Caki2 (cell line): ENCODE data around the gene TMEM175. TPM values are rescaled to one million over a fixed set of nuclear protein-coding genes. Genes with fewer than 3 reads are reported as not detected.

ENCODE experiments used
- DNase-seq: peaks from one replicate; pipeline ENCODE4 v3.0.0-alpha.2; 2015; ENCODE audit warnings: low read depth
- in situ Hi-C: cut with HindIII; loops from 2 replicates; pipeline ENCODE4 v1.10.0; 2016; ENCODE audit warnings: low sequenced_read_pairs, low pct_unique_long_range_greater_than_20kb, mixed read lengths
- total RNA-seq: library from RNA; depleted of rRNA; stranded (reverse); fragments of >200 nt; shearing (Covaris generic); gene quantifications from 2 replicates; pipeline ENCODE4 v1.2.3, GENCODE V29; 2014; ENCODE audit warnings: low replicate concordance; rRNA removed

The TMEM175 gene
- 5.6 and 11.1 TPM in 2 replicates for total RNA-seq

- peak; percentile 91 for DNase-seq
These were observed at the start of gene TMEM175, which contains the start of gene GAK for GRCh38 chr4:931960-932712. Gene TMEM175 (plus strand): TSS chr4:932460. CDS start chr4:947740, 15,280 bp downstream. Gene GAK (minus strand): TSS chr4:932316. CDS start chr4:932187, 129 bp downstream.

GRCh38 chr4:882646-883045 is 49.6 kb upstream of the TMEM175 start:
- in situ Hi-C loops: no loop called here
- DNase-seq: no peak

More at GRCh38 chr4:931960-932712, at the start of gene TMEM175, which contains the start of gene GAK:
- in situ Hi-C loops: no loop called here

GRCh38 chr4:883377-884095 is 48.7 kb upstream of the TMEM175 start:
- in situ Hi-C loops: no loop called here
- no peak for DNase-seq

GRCh38 chr4:884259-884658 is 48.0 kb upstream of the TMEM175 start:
- in situ Hi-C loops: no loop called here
- DNase-seq: no peak

- in situ Hi-C loops: no loop called here
- DNase-seq: no peak
These were observed 47.4 kb upstream of the TMEM175 start for GRCh38 chr4:884896-885295.

GRCh38 chr4:885353-885752 is 46.9 kb upstream of the TMEM175 start:
- no peak for DNase-seq
- in situ Hi-C loops: no loop called here

GRCh38 chr4:886244-886643 is 46.0 kb upstream of the TMEM175 start:
- in situ Hi-C loops: no loop called here
- no peak for DNase-seq

- DNase-seq: no peak
- in situ Hi-C loops: no loop called here
These were observed 45.1 kb upstream of the TMEM175 start for GRCh38 chr4:887034-887763.

- in situ Hi-C loops: no loop called here
- no peak for DNase-seq
These were observed 44.2 kb upstream of the TMEM175 start for GRCh38 chr4:888029-888428.

GRCh38 chr4:889516-889915 is 42.7 kb upstream of the TMEM175 start:
- no peak for DNase-seq
- in situ Hi-C loops: no loop called here

GRCh38 chr4:890036-890695 is 42.1 kb upstream of the TMEM175 start:
- in situ Hi-C loops: no loop called here
- DNase-seq: no peak

GRCh38 chr4:891747-892146 is 40.5 kb upstream of the TMEM175 start:
- no peak for DNase-seq
- in situ Hi-C loops: no loop called here

GRCh38 chr4:892780-893179 is 39.5 kb upstream of the TMEM175 start:
- DNase-seq: no peak
- in situ Hi-C loops: no loop called here

- DNase-seq: no peak
- in situ Hi-C loops: no loop called here
These were observed 38.8 kb upstream of the TMEM175 start for GRCh38 chr4:893276-893994.

GRCh38 chr4:893995-894705 is 38.1 kb upstream of the TMEM175 start:
- in situ Hi-C loops: no loop called here
- no peak for DNase-seq

GRCh38 chr4:895596-895995 is 36.7 kb upstream of the TMEM175 start:
- in situ Hi-C loops: no loop called here
- DNase-seq: no peak

GRCh38 chr4:896216-896615 is 36.0 kb upstream of the TMEM175 start:
- DNase-seq: no peak
- in situ Hi-C loops: no loop called here
